GM15510 (cell line): ENCODE measurements around the gene SLAMF7.

ENCODE experiments used
- POLR2A ChIP-seq: IDR thresholded peaks from 3 replicates; pipeline ENCODE4 v1.6.1; 2011; ENCODE audit warnings: borderline replicate concordance; ENCODE audit not compliant: insufficient read length; ENCODE audit errors: extremely low read depth

SLAMF7 gene

GRCh38 chr1:160718210-160718609 is 20.8 kb upstream of the SLAMF7 start:
- TF ChIP-seq POLR2A, result no peak

GRCh38 chr1:160720356-160721085 is 18.5 kb upstream of the SLAMF7 start:
- TF ChIP-seq POLR2A, result no peak

- no peak for TF ChIP-seq POLR2A
Measured at GRCh38 chr1:160721473-160721872, 17.6 kb upstream of the SLAMF7 start.

GRCh38 chr1:160722726-160723125 is 16.3 kb upstream of the SLAMF7 start:
- TF ChIP-seq POLR2A, result no peak

GRCh38 chr1:160723332-160723731 is 15.7 kb upstream of the SLAMF7 start:
- no peak for TF ChIP-seq POLR2A

GRCh38 chr1:160724465-160725242 is 14.4 kb upstream of the SLAMF7 start:
- TF ChIP-seq POLR2A, result no peak

- TF ChIP-seq POLR2A, result no peak
Measured at GRCh38 chr1:160726114-160726497, 12.9 kb upstream of the SLAMF7 start.

- TF ChIP-seq POLR2A, result no peak
Measured at GRCh38 chr1:160726498-160727315, 12.3 kb upstream of the SLAMF7 start.

GRCh38 chr1:160727316-160727640 is 11.8 kb upstream of the SLAMF7 start:
- no peak for TF ChIP-seq POLR2A

- TF ChIP-seq POLR2A, result no peak
Measured at GRCh38 chr1:160731990-160732389, 7.1 kb upstream of the SLAMF7 start.

- no peak for TF ChIP-seq POLR2A
Measured at GRCh38 chr1:160733898-160734297, 5.1 kb upstream of the SLAMF7 start.

GRCh38 chr1:160734301-160734700 is 4.7 kb upstream of the SLAMF7 start:
- TF ChIP-seq POLR2A, result no peak

GRCh38 chr1:160738271-160738670 is 776 bp upstream of the SLAMF7 start:
- TF ChIP-seq POLR2A, result no peak

- TF ChIP-seq POLR2A, result peak; percentile 30
Measured at GRCh38 chr1:160740133-160740688, 1.2 kb downstream of the SLAMF7 start.

GRCh38 chr1:160741092-160741501 is 2.0 kb downstream of the SLAMF7 start:
- no peak for TF ChIP-seq POLR2A
